ENCODE data around the gene SNCB.

GRCh38 chr5:176644294-176644693 lies 14.0 kb upstream of the SNCB start:
- TF ChIP-seq CTCF (conservative IDR thresholded peaks at IDR 0.05), result no peak
- no peak for TF ChIP-seq ZFX (IDR thresholded peaks at IDR 0.05)
